Loucy (cell line): Measurements from ENCODE around the gene ESD.

ENCODE experiments used
- H2AFZ ChIP-seq: fragments of 200-600 bp; sonication (generic); 2 replicates; pipeline ENCODE4 v1.6.0; 2016; ENCODE audit warnings: antibody characterized with exemption, mild to moderate bottlenecking, low read length, moderate library complexity
- H3F3A ChIP-seq: fragments of 200-600 bp; 2 replicates; pipeline ENCODE4 v1.6.0; 2016; ENCODE audit warnings: antibody characterized with exemption, low read depth, mild to moderate bottlenecking
- H3K27me3 ChIP-seq: fragments of 200-600 bp; sonication (generic); 2 replicates; pipeline ENCODE4 v1.6.1; 2014; ENCODE audit warnings: low read length, mild to moderate bottlenecking; ENCODE audit not compliant: insufficient read depth, poor library complexity, severe bottlenecking
- H3K36me3 ChIP-seq: fragments of 200-600 bp; sonication (generic); 2 replicates; pipeline ENCODE4 v1.6.1; 2016; ENCODE audit warnings: low read length; ENCODE audit not compliant: insufficient read depth
- H3K4me1 ChIP-seq: fragments of 200-600 bp; sonication (generic); 2 replicates; pipeline ENCODE4 v1.5.1; 2014; ENCODE audit warnings: low read length, mild to moderate bottlenecking; ENCODE audit not compliant: insufficient read depth, poor library complexity, severe bottlenecking
- H3K4me2 ChIP-seq: fragments of 200-600 bp; sonication (generic); 2 replicates; pipeline ENCODE4 v1.6.0; 2014; ENCODE audit warnings: antibody characterized with exemption, low read length, low read depth, mild to moderate bottlenecking; ENCODE audit not compliant: poor library complexity, severe bottlenecking
- H3K4me3 ChIP-seq: fragments of 200-600 bp; sonication (generic); 2 replicates; pipeline ENCODE4 v1.5.1; 2014; ENCODE audit warnings: low read length, mild to moderate bottlenecking, mixed read lengths; ENCODE audit not compliant: poor library complexity, severe bottlenecking
- H3K79me2 ChIP-seq: fragments of 200-600 bp; sonication (generic); 2 replicates; pipeline ENCODE4 v1.6.1; 2014; ENCODE audit warnings: low read length; ENCODE audit not compliant: insufficient read depth
- H3K9ac ChIP-seq: fragments of 200-600 bp; sonication (generic); 2 replicates; pipeline ENCODE4 v1.6.0; 2014; ENCODE audit warnings: mild to moderate bottlenecking, low read depth, low read length, moderate library complexity; ENCODE audit not compliant: poor library complexity, severe bottlenecking
- H3K9me2 ChIP-seq: fragments of 200-600 bp; sonication (generic); replicated peaks from 2 replicates; pipeline ENCODE4 v1.6.1; 2016; ENCODE audit warnings: low read depth, low read length, mixed read lengths
- H3K9me3 ChIP-seq: fragments of 200-600 bp; sonication (generic); 2 replicates; pipeline ENCODE4 v1.6.1; 2014; ENCODE audit warnings: mild to moderate bottlenecking, antibody characterized with exemption, low read length, low read depth; ENCODE audit not compliant: insufficient read depth
- H4K20me1 ChIP-seq: fragments of 200-600 bp; sonication (generic); 2 replicates; pipeline ENCODE4 v1.6.0; 2014; ENCODE audit warnings: antibody characterized with exemption, low read length, mild to moderate bottlenecking; ENCODE audit not compliant: insufficient read depth, poor library complexity, severe bottlenecking
- CTCF ChIP-seq: fragments of 200-600 bp; sonication (generic); conservative IDR thresholded peaks from 2 replicates; pipeline ENCODE4 v1.5.1; 2014; ENCODE audit warnings: mild to moderate bottlenecking, antibody characterized with exemption, low read length
- EZH2phosphoT487 ChIP-seq: fragments of 200-600 bp; IDR thresholded peaks from 2 replicates; pipeline ENCODE4 v1.6.1; 2018; ENCODE audit warnings: antibody characterized with exemption, mild to moderate bottlenecking, moderate library complexity, borderline replicate concordance

ESD gene

GRCh38 chr13:46778890-46779289, 18.1 kb downstream of the ESD start:
- H3K4me1 ChIP-seq, result peaks cover 13% of the 10 kb centered on the region
- H3K4me2 ChIP-seq, result no peak overlapping the region
- H3K79me2 ChIP-seq, result 0 out of 2 replicates have a peak, but pooled peaks cover 3% of the 10 kb centered on the region
- TF ChIP-seq EZH2phosphoT487, result no peak
- TF ChIP-seq CTCF, result no peak
- H3K27me3 ChIP-seq, result no peaks in the 10 kb centered on the region
- peaks cover 3% of the 10 kb centered on the region; the same call in 1 of the 2 replicates for H3F3A ChIP-seq
- H3K9me2 ChIP-seq, result no peaks in the 10 kb centered on the region
- H2AFZ ChIP-seq, result no peak overlapping the region
- H4K20me1 ChIP-seq, result no peaks in the 10 kb centered on the region
- no peak overlapping the region for H3K9ac ChIP-seq
- peaks cover 49% of the 10 kb centered on the region; the same call in 1 of the 2 replicates for H3K36me3 ChIP-seq
- H3K4me3 ChIP-seq, result no peak overlapping the region
- H3K9me3 ChIP-seq, result no peaks in the 10 kb centered on the region

GRCh38 chr13:46778095-46778494, 18.9 kb downstream of the ESD start:
- H3K9me2 ChIP-seq, result no peaks in the 10 kb centered on the region
- no peak overlapping the region for H2AFZ ChIP-seq
- H3K4me2 ChIP-seq, result no peak overlapping the region
- H3K4me3 ChIP-seq, result no peak overlapping the region
- no peak overlapping the region for H3K9ac ChIP-seq
- no peaks in the 10 kb centered on the region for H4K20me1 ChIP-seq
- no peaks in the 10 kb centered on the region for H3K27me3 ChIP-seq
- peaks cover 49% of the 10 kb centered on the region; the same call in 1 of the 2 replicates for H3K36me3 ChIP-seq
- H3K4me1 ChIP-seq, result peaks cover 8% of the 10 kb centered on the region
- peaks cover 2% of the 10 kb centered on the region; the same call in 1 of the 2 replicates for H3F3A ChIP-seq
- H3K9me3 ChIP-seq, result no peaks in the 10 kb centered on the region
- H3K79me2 ChIP-seq, result 0 out of 2 replicates have a peak, but pooled peaks cover 3% of the 10 kb centered on the region
- TF ChIP-seq EZH2phosphoT487 (no peak), CTCF (no peak)

GRCh38 chr13:46775385-46776107, 21.4 kb downstream of the ESD start:
- Histone ChIP-seq H3K4me1 (no peaks in the 10 kb centered on the region), H3K27me3 (no peaks in the 10 kb centered on the region), H3K9me2 (no peaks in the 10 kb centered on the region), H3K9me3 (no peaks in the 10 kb centered on the region; the same call in 1 of the 2 replicates), H2AFZ (no peak overlapping the region), H3F3A (no peaks in the 10 kb centered on the region), H3K4me2 (no peak overlapping the region), H3K79me2 (no peaks in the 10 kb centered on the region), H3K9ac (no peak overlapping the region), H3K36me3 (peaks cover 41% of the 10 kb centered on the region; the same call in 1 of the 2 replicates), H3K4me3 (no peak overlapping the region), H4K20me1 (no peaks in the 10 kb centered on the region)
- TF ChIP-seq EZH2phosphoT487 (no peak), CTCF (no peak)
